Inflammatory macrophage treated with lipopolysaccharide for 1 hour (primary cell): Measurements from ENCODE around the gene ADCY4.
"Not testable (repeated sequence)": the region's sequence is repeated elsewhere in the genome, so short reads cannot be mapped to it uniquely, and the experiment has no call there.

ENCODE experiments used
- DNase-seq, 2 donors: peaks; one replicate each; pipeline ENCODE4 v3.0.0-alpha.2; 2020 to 2022

ADCY4 gene

DNA sequence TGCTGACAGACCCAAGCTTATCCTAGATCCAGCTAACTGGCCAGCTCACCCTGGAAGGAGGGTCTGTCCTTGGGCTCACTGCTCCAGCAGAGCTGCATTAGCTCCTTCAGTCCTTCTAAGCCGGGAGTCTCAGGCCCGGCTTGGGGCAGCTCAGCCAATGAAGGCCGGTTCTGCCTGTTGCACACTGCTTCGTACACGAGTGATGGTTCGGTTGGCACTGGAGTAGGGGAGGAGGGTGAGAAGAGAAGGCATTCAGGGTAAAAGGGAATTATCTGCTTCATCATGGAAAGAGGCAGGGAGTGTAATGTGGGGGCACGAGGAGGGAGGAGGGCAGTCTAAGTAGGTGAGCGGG lies 2.9 kb upstream of the ADCY4 start:
- no peak for DNase-seq

GRCh38 chr14:24337144-24337823 lies 2.4 kb upstream of the ADCY4 start:
- no peak for DNase-seq

DNA sequence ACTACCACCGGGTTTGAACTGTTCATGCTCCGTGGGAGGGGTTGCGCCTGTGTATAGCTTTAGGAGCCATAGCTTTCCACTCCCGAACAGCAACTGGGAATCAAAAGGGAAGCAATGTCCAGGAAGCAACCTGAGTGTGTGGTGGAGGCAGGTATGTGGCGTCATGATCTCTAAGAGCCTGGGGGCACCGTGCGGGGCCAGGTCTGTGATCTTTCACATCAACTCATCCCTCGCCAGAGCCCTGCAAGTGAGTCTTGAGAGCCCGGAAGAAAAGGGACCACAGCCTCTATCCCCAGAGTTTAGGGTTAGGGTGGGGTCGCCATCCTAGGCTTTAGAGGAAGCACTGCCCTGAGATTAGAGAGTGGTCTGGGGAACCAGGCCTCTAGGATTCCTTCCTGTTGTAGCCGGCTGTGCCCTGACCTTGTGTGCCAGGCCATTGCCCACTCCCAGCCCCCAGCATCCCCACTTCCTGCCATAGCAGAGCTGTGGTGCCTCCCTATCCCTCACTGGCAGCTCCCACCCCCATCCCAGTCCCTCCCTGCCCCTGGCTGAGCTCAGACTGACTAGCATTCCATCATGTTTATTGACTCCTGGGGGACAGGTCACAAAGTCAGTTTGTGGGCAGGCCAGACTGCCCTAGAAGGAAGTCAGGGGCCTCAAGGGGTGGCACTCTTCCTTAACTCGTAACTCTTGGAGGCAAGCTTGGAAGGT lies 745 bp upstream of the ADCY4 start:
- DNase-seq = no peak

DNA sequence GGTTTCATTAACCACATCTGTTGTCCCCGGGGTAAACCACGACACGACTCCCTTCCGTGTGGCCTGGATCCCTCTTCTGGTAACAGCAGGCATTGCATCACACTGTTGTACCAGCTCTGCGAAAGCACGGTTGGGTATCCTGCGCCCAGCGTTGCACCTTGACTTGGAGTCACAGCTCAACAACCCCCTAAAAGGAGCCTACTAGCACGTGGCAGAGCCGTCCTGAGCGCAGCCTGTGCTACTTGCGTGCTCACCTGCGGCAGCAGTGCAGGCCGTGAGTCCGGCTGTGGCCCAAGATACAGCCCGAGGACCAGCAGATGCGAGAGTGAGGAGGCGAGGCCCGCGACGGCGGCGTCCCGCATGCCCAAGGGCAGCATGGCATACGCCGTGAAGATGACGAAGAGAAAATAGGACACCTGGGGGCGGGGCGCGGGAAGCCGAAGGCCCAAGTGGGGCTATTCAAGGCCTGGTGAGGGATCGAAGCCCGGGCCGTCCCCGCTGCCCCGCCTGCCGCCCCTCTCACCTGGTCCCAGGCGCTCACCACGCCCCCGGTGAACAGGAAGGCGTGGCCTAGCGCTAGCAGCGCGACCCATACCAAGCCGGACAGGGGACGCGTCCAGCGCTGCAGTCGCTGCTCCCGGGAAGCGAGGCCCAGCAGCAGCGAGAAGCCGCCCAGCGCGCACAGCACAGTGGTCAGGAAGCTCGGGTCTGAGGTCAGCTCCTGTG lies 2.4 kb downstream of the ADCY4 start:
- DNase-seq = peak; percentile 38 to 72

- DNase-seq = no peak
Measured at GRCh38 chr14:24331731-24332267, 3.1 kb downstream of the ADCY4 start.

DNA sequence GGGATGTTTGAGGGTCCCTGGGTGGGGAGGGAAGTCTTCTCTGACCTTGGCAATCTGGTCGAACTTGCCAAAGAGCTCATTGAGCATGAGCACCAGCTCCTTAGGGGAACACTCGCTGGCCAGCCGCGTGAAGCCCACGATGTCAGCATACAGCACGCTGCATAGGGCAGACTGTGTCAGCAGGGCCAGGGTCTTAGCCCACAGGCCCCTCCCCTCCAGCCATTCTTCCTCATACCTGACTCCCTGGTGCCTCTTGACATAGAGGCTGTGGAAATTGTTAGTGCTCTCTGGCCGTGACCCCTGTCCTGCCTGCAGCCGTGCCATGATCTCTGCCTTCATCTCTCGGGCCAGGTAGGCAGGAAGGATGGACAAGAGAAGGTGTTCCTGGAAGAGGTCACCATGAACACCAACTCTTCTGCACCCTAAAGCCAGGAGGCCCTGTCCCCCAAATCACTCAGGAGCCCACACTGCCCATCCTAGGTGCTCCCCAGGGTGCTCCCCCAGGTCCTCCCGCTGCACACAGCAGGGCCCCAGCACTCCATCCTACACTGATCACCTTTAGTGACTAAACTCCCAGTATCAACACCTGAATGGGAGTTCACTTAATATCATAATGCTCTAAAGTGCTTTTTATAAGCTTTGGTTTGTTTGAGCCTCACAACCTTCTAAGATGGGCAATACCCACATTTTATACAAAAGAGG lies 3.7 kb downstream of the ADCY4 start:
- DNase-seq = no peak

GRCh38 chr14:24329736-24330135 lies 5.1 kb downstream of the ADCY4 start:
- peak; percentile 91 to 92 for DNase-seq

DNA sequence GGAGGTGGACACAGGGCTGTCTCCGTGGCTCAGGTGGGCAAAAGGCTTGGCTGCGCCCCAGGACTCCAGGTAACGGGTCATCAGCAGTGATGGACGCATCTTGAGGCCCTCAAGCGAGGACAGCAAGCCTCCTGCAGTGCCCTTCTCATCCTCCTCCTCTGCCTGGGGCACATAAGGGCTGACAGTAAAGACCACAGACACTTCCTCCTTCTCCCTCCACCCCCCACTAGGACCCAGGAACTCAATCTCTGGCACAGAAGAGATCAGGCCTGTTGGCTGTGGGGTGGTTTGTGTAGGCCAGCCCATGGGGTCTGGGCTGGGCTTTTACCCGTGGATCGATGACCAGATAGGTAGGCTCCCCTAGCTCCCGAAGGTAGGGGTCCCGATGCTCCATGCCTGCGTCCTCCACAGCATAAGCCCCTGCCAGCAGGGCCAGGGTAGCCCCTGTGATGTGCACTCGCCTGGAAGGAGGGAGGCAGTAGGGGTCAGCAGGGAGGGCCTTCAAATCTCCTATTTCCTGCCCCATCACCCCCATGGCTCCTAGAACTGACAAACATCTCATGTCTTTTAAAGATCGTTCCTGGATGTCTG lies 5.7 kb downstream of the ADCY4 start:
- DNase-seq = no peak

DNA sequence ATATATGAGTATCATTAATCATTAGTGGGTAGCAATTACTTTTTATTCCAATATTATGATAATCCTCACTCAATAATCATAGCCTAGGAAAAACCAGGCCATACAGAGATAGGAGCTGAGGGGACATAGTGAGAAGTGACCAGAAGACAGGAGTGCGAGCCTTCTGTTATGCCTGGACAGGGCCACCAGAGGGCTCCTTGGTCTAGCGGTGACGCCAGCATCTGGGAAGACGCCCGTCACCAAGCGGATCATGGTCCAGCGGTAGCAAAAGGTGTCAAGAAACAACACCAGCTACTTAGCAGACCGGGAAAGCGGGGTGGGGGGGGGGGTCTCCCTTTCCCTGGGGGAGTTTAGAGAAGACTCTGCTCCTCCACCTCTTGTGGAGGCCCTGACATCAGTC lies 7.0 kb downstream of the ADCY4 start:
- not testable (repeated sequence) for DNase-seq

GRCh38 chr14:24327303-24327702 lies 7.6 kb downstream of the ADCY4 start:
- DNase-seq = no peak

GRCh38 chr14:24325963-24326362 lies 8.9 kb downstream of the ADCY4 start:
- DNase-seq = no peak

DNA sequence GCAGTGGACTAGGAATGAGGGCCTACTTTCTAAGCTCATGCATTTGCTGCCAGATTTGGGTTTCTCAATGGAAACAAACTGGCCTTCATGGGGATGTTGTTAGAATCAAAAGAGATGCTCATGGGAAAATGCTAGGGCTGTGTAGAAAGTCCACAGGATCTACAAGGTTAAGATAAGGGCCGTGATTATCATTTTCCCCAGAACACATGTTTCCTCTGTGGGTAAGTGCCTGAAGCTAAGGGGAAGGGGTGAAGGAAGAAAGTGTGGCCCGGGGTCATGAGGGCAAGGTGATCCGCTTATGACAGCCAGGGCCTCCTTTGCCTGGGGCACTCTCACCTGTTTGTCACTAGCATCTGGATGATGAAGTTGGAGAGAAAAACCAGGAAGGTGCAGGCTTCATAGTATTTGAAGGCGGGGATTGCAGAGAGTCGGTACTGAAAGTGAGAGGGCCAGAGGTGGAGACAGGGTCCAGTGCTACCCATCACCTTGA lies 9.8 kb downstream of the ADCY4 start:
- no peak for DNase-seq

DNA sequence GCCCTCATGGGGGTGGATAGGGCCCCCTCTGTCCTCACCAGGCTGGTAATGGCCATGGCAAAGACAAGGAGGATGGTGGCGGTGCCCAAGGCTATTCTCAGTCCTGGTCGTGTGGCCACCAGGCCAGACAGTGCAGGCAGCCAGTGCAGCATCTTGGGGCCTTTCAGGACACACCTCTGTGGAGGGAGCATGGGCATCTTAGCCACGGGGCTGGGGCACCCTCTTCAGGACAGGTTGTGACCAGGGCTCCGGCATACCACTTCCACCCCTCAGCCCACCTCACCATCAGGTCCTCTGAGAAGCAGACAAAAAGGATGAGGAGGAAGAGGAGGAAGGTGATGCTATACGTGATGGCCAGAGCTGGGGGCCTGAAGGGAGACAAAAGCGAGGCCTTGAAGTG lies 10.8 kb downstream of the ADCY4 start:
- no peak for DNase-seq

GRCh38 chr14:24323341-24323740 lies 11.5 kb downstream of the ADCY4 start:
- no peak for DNase-seq

GRCh38 chr14:24322672-24323071 lies 12.2 kb downstream of the ADCY4 start:
- no peak for DNase-seq

GRCh38 chr14:24321212-24321975 lies 13.5 kb downstream of the ADCY4 start:
- DNase-seq = no peak

DNA sequence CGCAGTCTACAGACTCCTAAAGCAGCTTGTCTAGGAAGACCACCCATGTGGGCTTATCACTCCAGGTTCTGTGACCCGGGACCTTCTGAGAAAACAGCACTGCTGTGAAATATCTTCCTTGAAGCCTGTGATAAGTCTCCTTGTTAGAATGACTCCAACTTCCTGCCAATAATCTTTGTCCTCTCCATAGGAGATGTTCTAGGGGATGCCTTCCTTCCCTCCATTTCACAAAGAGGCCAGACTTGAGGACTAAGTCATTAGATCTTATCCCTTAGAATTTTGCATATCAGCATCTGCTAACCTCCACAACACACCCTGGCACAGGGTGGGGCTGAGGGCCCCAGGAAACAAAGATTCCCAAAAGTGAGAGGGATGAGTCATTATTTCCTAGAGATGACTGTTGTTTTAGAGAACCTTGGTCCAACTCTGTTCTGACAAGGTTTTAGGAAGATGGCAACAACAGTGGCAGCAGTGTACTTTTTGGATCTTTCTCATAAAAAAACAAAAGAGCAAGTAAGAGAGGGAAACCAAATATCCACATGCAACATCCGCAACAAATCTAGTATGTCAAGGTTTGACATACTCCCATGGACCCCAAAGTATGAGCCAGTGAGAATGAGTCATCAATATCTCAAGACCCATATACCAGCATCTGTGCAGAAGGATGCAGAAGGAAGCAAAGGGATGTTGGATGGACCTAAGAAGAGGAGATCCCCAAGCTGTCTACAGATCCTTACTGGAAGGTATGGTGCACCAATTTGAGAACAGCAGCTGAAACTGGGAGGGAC lies 17.5 kb downstream of the ADCY4 start:
- no peak for DNase-seq

DNA sequence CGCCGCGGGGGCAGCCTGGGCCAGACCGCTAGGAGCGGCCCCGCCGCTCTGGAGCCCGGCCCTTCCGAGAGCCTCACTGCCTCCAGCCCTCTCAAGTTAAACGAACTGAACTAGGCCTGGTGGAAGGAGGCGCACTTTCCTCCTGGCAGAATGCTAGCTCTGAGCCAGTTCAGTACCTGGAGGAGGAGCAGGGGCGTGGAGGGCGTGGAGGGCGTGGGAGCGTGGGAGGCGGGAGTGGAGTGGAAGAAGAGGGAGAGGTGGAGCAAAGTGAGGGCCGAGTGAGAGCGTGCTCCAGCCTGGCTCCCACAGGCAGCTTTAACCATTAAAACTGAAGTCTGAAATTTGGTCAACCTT lies 18.3 kb downstream of the ADCY4 start:
- DNase-seq = no peak

DNA sequence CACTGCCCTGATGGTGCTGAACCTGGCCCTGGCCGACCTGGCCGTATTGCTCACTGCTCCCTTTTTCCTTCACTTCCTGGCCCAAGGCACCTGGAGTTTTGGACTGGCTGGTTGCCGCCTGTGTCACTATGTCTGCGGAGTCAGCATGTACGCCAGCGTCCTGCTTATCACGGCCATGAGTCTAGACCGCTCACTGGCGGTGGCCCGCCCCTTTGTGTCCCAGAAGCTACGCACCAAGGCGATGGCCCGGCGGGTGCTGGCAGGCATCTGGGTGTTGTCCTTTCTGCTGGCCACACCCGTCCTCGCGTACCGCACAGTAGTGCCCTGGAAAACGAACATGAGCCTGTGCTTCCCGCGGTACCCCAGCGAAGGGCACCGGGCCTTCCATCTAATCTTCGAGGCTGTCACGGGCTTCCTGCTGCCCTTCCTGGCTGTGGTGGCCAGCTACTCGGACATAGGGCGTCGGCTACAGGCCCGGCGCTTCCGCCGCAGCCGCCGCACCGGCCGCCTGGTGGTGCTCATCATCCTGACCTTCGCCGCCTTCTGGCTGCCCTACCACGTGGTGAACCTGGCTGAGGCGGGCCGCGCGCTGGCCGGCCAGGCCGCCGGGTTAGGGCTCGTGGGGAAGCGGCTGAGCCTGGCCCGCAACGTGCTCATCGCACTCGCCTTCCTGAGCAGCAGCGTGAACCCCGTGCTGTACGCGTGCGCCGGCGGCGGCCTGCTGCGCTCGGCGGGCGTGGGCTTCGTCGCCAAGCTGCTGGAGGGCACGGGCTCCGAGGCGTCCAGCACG lies 18.9 kb downstream of the ADCY4 start:
- DNase-seq = no peak

DNA sequence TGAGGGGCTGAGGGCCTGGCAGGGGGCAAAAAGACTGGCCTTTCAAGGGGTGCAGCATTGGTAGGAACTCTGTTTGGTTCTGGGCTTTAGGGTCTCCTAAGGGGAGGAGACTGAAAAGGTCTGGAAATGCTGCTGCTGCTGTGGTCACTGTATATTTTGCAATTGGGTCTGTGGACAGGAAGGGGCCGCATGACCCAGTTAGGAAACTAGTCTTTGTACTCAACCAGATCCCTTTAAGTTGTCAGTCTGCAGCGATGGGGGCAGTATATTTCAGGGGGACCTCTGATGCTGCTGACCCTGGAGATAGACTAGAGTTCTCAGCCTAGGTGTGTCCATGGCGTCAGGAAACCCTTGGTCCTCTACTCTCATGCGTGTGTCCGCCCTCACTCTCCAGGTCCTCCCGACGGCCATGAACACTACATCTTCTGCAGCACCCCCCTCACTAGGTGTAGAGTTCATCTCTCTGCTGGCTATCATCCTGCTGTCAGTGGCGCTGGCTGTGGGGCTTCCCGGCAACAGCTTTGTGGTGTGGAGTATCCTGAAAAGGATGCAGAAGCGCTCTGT lies 19.5 kb downstream of the ADCY4 start:
- DNase-seq = no peak
